Fibroblast of lung (primary cell): ENCODE measurements around the gene ESPNL. TPM values are rescaled to one million over a fixed set of nuclear protein-coding genes. Genes with fewer than 3 reads are reported as not detected.
A peak's percentile ranks its signal among the peaks of the same experiment; 100 is the strongest.

Experiments
- DNase-seq, 2 donors: peaks; one replicate each; pipeline versions ENCODE4 v3.0.0 to v3.0.0-alpha.2; 2010; ENCODE audit warnings: low read depth in 2 of 2
- H2AFZ ChIP-seq: 2 replicates; pipeline ENCODE4 v1.5.1; 2012; ENCODE audit warnings: low read length, control low read depth, inconsistent platforms
- H3K27ac ChIP-seq: 2 replicates; pipeline ENCODE4 v1.5.1; 2011; ENCODE audit warnings: low read length, control low read depth; ENCODE audit not compliant: insufficient read depth
- H3K27me3 ChIP-seq: 2 replicates; pipeline ENCODE4 v1.5.1; 2011; ENCODE audit warnings: mild to moderate bottlenecking, low read length; ENCODE audit not compliant: control insufficient read depth, insufficient read depth
- H3K36me3 ChIP-seq: 2 replicates; pipeline ENCODE4 v1.5.1; 2011; ENCODE audit warnings: low read length; ENCODE audit not compliant: control insufficient read depth, insufficient read depth
- H3K4me1 ChIP-seq: 2 replicates; pipeline ENCODE4 v1.5.1; 2011; ENCODE audit warnings: low read length; ENCODE audit not compliant: control insufficient read depth, insufficient read depth; ENCODE audit errors: extremely low read depth
- H3K4me2 ChIP-seq: 2 replicates; pipeline ENCODE4 v1.5.1; 2011; ENCODE audit warnings: low read length, control low read depth; ENCODE audit not compliant: insufficient read depth; ENCODE audit errors: extremely low read depth
- H3K4me3 ChIP-seq, 4 experiments: fragments of 200-600 bp in 1 of 4; sonication (generic) in 1 of 4; replicated peaks in 1 of 4; 2 replicates each; pipeline ENCODE4 v1.5.1; 2011 to 2016; ENCODE audit warnings: low read length in 4 of 4, low read depth in 3 of 4, mild to moderate bottlenecking in 3 of 4, control low read depth in 2 of 4, inconsistent platforms in 1 of 4, mixed read lengths in 1 of 4; ENCODE audit not compliant: insufficient read depth in 1 of 4; ENCODE audit errors: control extremely low read depth in 1 of 4
- H3K79me2 ChIP-seq: 2 replicates; pipeline ENCODE4 v1.5.1; 2012; ENCODE audit warnings: mild to moderate bottlenecking, low read length, inconsistent platforms; ENCODE audit not compliant: control insufficient read depth, insufficient read depth
- H3K9ac ChIP-seq: 2 replicates; pipeline ENCODE4 v1.5.1; 2011; ENCODE audit warnings: mild to moderate bottlenecking, low read length, control low read depth; ENCODE audit not compliant: insufficient read depth
- H3K9me3 ChIP-seq: 2 replicates; pipeline ENCODE4 v1.5.1; 2012; ENCODE audit warnings: low read depth, low read length; ENCODE audit not compliant: control insufficient read depth, insufficient read depth
- H4K20me1 ChIP-seq: 2 replicates; pipeline ENCODE4 v1.5.1; 2011; ENCODE audit warnings: low read length; ENCODE audit not compliant: control insufficient read depth, insufficient read depth; ENCODE audit errors: extremely low read depth
- EZH2 ChIP-seq: IDR thresholded peaks from 2 replicates; pipeline ENCODE4 v1.5.1; 2012; ENCODE audit warnings: low read length, control low read depth, mild to moderate bottlenecking; ENCODE audit errors: missing control alignments
- polyA plus RNA-seq, 2 donors: library from polyadenylated mRNA; depleted of rRNA in 1 of 2; stranded (reverse) in 1 of 2; unstranded in 1 of 2; fragments of >200 nt; gene quantifications; 2 replicates each; pipeline ENCODE4 v1.2.1, GENCODE V29; 2011 to 2012; ENCODE audit warnings: missing spikeins in 1 of 2
- total RNA-seq: library from RNA; depleted of rRNA; stranded (reverse); fragments of >200 nt; gene quantifications from 2 replicates; pipeline ENCODE4 v1.2.1, GENCODE V29; 2014
- TF ChIP-seq, protein P1 (sequence below), 2 donors: IDR thresholded peaks in 1 of 2; conservative IDR thresholded peaks in 1 of 2; 1 replicate in 1 of 2; 2 replicates in 1 of 2; pipeline ENCODE4 v1.5.1; 2011 to 2012; ENCODE audit warnings: low read length in 2 of 2, control low read depth in 1 of 2, inconsistent platforms in 1 of 2, low read depth in 1 of 2, mild to moderate bottlenecking in 1 of 2

The ESPNL gene
- total and polyA plus RNA-seq, 2 donors (not counting 1 experiment from before 2014, with no cell fraction given) = 0.79 to 2.8 TPM

DNA sequence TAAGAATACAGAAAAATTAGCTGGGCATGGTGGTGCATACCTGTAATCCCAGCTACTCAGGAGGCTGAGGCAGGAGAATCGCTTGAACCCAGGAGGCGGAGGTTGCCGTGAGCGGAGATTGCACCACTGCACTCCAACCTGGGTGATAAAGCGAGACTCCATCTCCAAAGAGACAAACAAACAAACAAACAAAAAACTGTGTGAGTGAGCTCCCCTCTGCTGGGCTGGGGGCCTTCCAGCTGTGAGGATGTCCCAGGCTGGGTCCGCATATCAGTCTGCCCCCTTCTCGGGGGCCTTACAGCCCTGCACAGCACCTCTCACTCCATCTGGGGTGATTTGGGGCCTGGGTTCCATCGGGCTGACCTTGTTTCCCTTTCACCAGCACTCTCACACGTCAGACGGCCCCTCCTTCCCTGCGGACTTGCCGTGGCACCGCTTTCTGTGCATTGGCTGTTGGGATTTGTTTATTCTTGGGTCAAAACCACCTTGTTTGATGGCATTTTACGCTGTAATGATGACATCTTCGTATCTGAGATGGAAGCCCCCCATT is 35.5 kb downstream of the ESPNL start:
- Histone ChIP-seq H2AFZ (no peak overlapping the region), H3K9ac (no peak overlapping the region), H3K4me2 (no peak overlapping the region), H3K4me3 (no peak overlapping the region), H3K9me3 (no peaks in the 10 kb centered on the region), H3K79me2 (no peaks in the 10 kb centered on the region), H3K27ac (no peak overlapping the region), H4K20me1 (no peaks in the 10 kb centered on the region), H3K27me3 (no peaks in the 10 kb centered on the region), H3K36me3 (no peaks in the 10 kb centered on the region), H3K4me1 (peaks cover 8% of the 10 kb centered on the region)
- no peak for DNase-seq
- TF ChIP-seq EZH2 = no peak
- TF ChIP-seq, protein P1, sequence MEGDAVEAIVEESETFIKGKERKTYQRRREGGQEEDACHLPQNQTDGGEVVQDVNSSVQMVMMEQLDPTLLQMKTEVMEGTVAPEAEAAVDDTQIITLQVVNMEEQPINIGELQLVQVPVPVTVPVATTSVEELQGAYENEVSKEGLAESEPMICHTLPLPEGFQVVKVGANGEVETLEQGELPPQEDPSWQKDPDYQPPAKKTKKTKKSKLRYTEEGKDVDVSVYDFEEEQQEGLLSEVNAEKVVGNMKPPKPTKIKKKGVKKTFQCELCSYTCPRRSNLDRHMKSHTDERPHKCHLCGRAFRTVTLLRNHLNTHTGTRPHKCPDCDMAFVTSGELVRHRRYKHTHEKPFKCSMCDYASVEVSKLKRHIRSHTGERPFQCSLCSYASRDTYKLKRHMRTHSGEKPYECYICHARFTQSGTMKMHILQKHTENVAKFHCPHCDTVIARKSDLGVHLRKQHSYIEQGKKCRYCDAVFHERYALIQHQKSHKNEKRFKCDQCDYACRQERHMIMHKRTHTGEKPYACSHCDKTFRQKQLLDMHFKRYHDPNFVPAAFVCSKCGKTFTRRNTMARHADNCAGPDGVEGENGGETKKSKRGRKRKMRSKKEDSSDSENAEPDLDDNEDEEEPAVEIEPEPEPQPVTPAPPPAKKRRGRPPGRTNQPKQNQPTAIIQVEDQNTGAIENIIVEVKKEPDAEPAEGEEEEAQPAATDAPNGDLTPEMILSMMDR (conservative IDR thresholded peaks at IDR 0.05 in 1 of 2, IDR thresholded peaks at IDR 0.05 in 1 of 2; ENCODE audit: low read depth in 1 of 2, low read length in 2 of 2) = no peak

DNA sequence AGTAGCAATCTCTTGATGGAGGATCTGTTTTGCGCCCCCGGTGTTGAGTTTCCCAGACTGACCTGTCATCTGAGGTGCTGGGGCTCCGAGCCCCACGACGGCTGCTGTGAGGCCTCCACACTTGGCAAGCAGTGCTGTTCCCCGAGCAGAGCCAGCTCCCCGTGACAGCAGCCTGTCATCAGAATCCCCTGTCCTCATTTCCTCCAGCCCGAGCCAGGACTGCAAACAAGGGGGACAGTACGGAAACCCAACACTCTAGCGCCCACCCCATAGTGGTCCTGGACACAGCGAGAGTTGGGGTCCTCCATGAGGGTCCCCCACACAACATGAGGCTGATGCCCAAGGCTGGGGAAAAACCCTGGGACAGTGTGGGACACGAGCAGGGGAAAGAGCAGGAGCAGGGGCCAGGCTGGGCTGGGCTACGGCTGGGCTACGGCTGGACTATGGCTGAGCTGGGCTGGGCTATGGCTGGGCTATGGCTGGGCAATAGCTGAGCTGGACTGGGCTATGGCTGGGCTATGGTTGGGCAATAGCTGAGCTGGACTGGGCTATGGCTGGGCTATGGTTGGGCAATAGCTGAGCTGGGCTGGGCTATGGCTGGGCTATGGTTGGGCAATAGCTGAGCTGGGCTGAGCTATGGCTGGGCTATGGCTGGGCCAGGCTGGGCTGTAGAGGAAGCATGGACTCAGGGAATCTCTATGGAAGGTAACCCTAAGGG is 36.8 kb downstream of the ESPNL start:
- Histone ChIP-seq H3K9me3 (no peaks in the 10 kb centered on the region), H3K9ac (no peak overlapping the region), H3K27ac (no peak overlapping the region), H3K36me3 (no peaks in the 10 kb centered on the region), H3K79me2 (no peaks in the 10 kb centered on the region), H4K20me1 (no peaks in the 10 kb centered on the region), H3K4me2 (peak overlapping the region; percentile 33), H3K27me3 (no peaks in the 10 kb centered on the region), H3K4me1 (peaks cover 12% of the 10 kb centered on the region), H3K4me3 (peak overlapping the region in 1 of 4 experiments; percentile 27), H2AFZ (peak overlapping the region; percentile 54)
- TF ChIP-seq, protein P1 (conservative IDR thresholded peaks at IDR 0.05 in 1 of 2, IDR thresholded peaks at IDR 0.05 in 1 of 2; ENCODE audit: low read depth in 1 of 2, low read length in 2 of 2) = no peak
- TF ChIP-seq EZH2 = no peak
- DNase-seq = peak; percentile 9 to 89

DNA sequence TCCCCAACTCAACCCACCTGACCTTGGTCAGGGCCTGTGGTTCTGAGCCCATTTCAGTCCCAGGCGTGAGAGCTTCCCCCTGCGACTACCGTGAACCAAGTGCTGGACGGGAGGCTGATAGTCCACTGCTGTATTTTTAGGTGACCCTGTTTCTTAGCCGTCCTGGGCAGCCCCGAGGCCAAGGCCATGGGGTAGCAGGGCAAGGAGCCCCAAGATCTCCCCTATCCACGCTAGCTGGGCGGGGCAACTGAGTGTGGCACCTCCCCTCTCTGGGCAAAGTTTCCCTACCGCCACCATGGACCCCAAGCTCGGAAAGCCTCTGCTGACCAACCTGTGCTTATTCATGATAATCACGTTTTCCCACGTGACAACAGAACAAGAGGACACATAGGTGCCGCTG is 37.7 kb downstream of the ESPNL start:
- no peak for DNase-seq
- Histone ChIP-seq H3K4me2 (no peak overlapping the region), H3K27me3 (no peaks in the 10 kb centered on the region), H4K20me1 (no peaks in the 10 kb centered on the region), H3K36me3 (no peaks in the 10 kb centered on the region), H2AFZ (no peak overlapping the region), H3K79me2 (no peaks in the 10 kb centered on the region), H3K4me1 (peaks cover 14% of the 10 kb centered on the region), H3K4me3 (no peak overlapping the region), H3K27ac (no peak overlapping the region), H3K9me3 (no peaks in the 10 kb centered on the region), H3K9ac (no peak overlapping the region)
- TF ChIP-seq EZH2 = no peak
- TF ChIP-seq, protein P1 (conservative IDR thresholded peaks at IDR 0.05 in 1 of 2, IDR thresholded peaks at IDR 0.05 in 1 of 2; ENCODE audit: low read depth in 1 of 2, low read length in 2 of 2) = no peak
